Thyroid gland (tissue), 4 donors: ENCODE measurements around the gene ITPRID2.

Experiments
- CTCF ChIP-seq, 6 experiments: fragments of 200-600 bp in 3 of 6; fragments of 450-650 bp in 3 of 6; sonication (generic) in 3 of 6; IDR thresholded peaks; one replicate each; pipeline ENCODE4 v1.5.1; 2016 to 2019; ENCODE audit warnings: antibody characterized with exemption in 6 of 6, mild to moderate bottlenecking in 2 of 6, inconsistent platforms in 1 of 6, moderate library complexity in 1 of 6
- POLR2A ChIP-seq, 2 donors: fragments of 450-650 bp; IDR thresholded peaks; one replicate each; pipeline ENCODE4 v1.6.1; 2017; ENCODE audit warnings: antibody characterized with exemption in 2 of 2, mild to moderate bottlenecking in 2 of 2, moderate library complexity in 1 of 2

GRCh38 chr2:181862583-181863281 lies 28.8 kb upstream of the ITPRID2 start:
- TF ChIP-seq CTCF (IDR thresholded peaks at IDR 0.05) = no peak
- no peak for TF ChIP-seq POLR2A (IDR thresholded peaks at IDR 0.05)
